Measurements from ENCODE around the gene CLDN1.

Gene CLDN1

GRCh38 chr3:190330936-190331734 lies 8.9 kb upstream of the CLDN1 start:
- DNase-seq = no peak

GRCh38 chr3:190326930-190327329 lies 4.7 kb upstream of the CLDN1 start:
- no peak for DNase-seq

GRCh38 chr3:190326361-190326760 lies 4.1 kb upstream of the CLDN1 start:
- no peak for DNase-seq

GRCh38 chr3:190325923-190326322 lies 3.7 kb upstream of the CLDN1 start:
- no peak for DNase-seq

- no peak for DNase-seq
These were observed 990 bp upstream of the CLDN1 start for GRCh38 chr3:190323246-190323626.

GRCh38 chr3:190322604-190323245 lies 479 bp upstream of the CLDN1 start:
- DNase-seq = no peak

GRCh38 chr3:190320594-190321362 lies 1.5 kb downstream of the CLDN1 start:
- DNase-seq = no peak

- DNase-seq = no peak
These were observed 2.6 kb downstream of the CLDN1 start for GRCh38 chr3:190319660-190320059.

GRCh38 chr3:190318666-190319065 lies 3.6 kb downstream of the CLDN1 start:
- DNase-seq = no peak

GRCh38 chr3:190314741-190315140 lies 7.5 kb downstream of the CLDN1 start:
- no peak for DNase-seq

- no peak for DNase-seq
These were observed 12.8 kb downstream of the CLDN1 start for GRCh38 chr3:190309414-190309813.

GRCh38 chr3:190308154-190308553 lies 14.1 kb downstream of the CLDN1 start:
- no peak for DNase-seq

GRCh38 chr3:190307164-190307545 lies 15.1 kb downstream of the CLDN1 start:
- no peak for DNase-seq

- no peak for DNase-seq
These were observed 15.6 kb downstream of the CLDN1 start for GRCh38 chr3:190306513-190307163.

GRCh38 chr3:190306026-190306425 lies 16.2 kb downstream of the CLDN1 start:
- DNase-seq = no peak

GRCh38 chr3:190305406-190305805 lies 16.8 kb downstream of the CLDN1 start:
- DNase-seq = no peak

GRCh38 chr3:190303884-190304283 lies 18.4 kb downstream of the CLDN1 start:
- no peak for DNase-seq

- DNase-seq = no peak
These were observed 19.9 kb downstream of the CLDN1 start for GRCh38 chr3:190302212-190302867.

GRCh38 chr3:190301591-190301990 lies 20.7 kb downstream of the CLDN1 start:
- peak; percentile 6 for DNase-seq

GRCh38 chr3:190299969-190300368 lies 22.3 kb downstream of the CLDN1 start:
- DNase-seq = no peak

- DNase-seq = no peak
These were observed 28.2 kb downstream of the CLDN1 start for GRCh38 chr3:190294030-190294429.

GRCh38 chr3:190293621-190294020 lies 28.6 kb downstream of the CLDN1 start:
- DNase-seq = no peak

Measured in hematopoietic multipotent progenitor cell treated with erythropoietin and hydrocortisone succinate and interleukin-3 and kit ligand, for 6 days (in vitro differentiated cells).